Endothelial cell of umbilical vein (primary cell): ENCODE measurements around the gene SMC6. TPM values are rescaled to one million over a fixed set of nuclear protein-coding genes. Genes with fewer than 3 reads are reported as not detected.

Experiments used
- BruUV-seq: library from RNA; stranded (reverse); fragments of 400-500 nt; replicated peaks from 2 replicates; lab custom pipeline; 2021; lab: Mats Ljungman, UMichigan
- CTCF ChIA-PET: fragments of 300-600, 350-600 bp; sonication (Branson Sonifier 250); formaldehyde crosslinking; loops from one replicate; lab custom pipeline; 2021; ENCODE audit warnings: antibody characterized with exemption, inconsistent platforms; lab: Charles Lee
- POLR2A ChIA-PET: fragments of 300-600, 350-600 bp; sonication (Branson Sonifier 250); formaldehyde crosslinking; loops from one replicate; lab custom pipeline; 2021; ENCODE audit warnings: antibody characterized with exemption, inconsistent platforms; lab: Charles Lee
- DNase-seq: peaks from one replicate; pipeline ENCODE4 v3.0.0-alpha.2; 2011; ENCODE audit warnings: low read depth, low spot score
- FAIRE-seq: peaks from 2 replicates; lab custom pipeline; 2011; peaks lifted over from hg19 to GRCh38; lab: Jason Lieb, UNC
- H2AFZ ChIP-seq: 2 replicates; pipeline ENCODE4 v1.6.0; 2012; ENCODE audit warnings: low read depth, low read length, control low read depth, inconsistent platforms
- H3K27ac ChIP-seq: 2 replicates; pipeline ENCODE4 v1.5.1; 2011; ENCODE audit warnings: low read depth, mild to moderate bottlenecking, control low read depth, low read length, moderate library complexity; ENCODE audit not compliant: insufficient read depth
- H3K27me3 ChIP-seq, 2 experiments: 2 replicates each; pipeline versions ENCODE4 v1.6.0 to v1.6.1; 2011; ENCODE audit warnings: low read length in 2 of 2, mixed read lengths in 1 of 2; ENCODE audit not compliant: control insufficient read depth in 2 of 2, insufficient read depth in 2 of 2
- H3K36me3 ChIP-seq, 2 experiments: 2 replicates in 1 of 2; 3 replicates in 1 of 2; pipeline ENCODE4 v1.5.1; 2011; ENCODE audit warnings: low read length in 2 of 2, mild to moderate bottlenecking in 1 of 2, moderate library complexity in 1 of 2; ENCODE audit not compliant: control insufficient read depth in 2 of 2, insufficient read depth in 2 of 2; ENCODE audit errors: extremely low read depth in 1 of 2
- H3K4me1 ChIP-seq: 3 replicates; pipeline ENCODE4 v1.5.1; 2011; ENCODE audit warnings: mild to moderate bottlenecking, low read length; ENCODE audit not compliant: control insufficient read depth, insufficient read depth; ENCODE audit errors: extremely low read depth
- H3K4me2 ChIP-seq: 2 replicates; pipeline ENCODE4 v1.6.1; 2011; ENCODE audit warnings: low read length, control low read depth, mixed read lengths; ENCODE audit not compliant: insufficient read depth
- H3K4me3 ChIP-seq, 3 experiments: fragments of 200-600 bp in 1 of 3; sonication (generic), shearing (Covaris generic) in 1 of 3; replicated peaks in 1 of 3; 2 replicates each; pipeline ENCODE4 v1.5.1; 2011 to 2016; ENCODE audit warnings: control low read depth in 3 of 3, low read length in 3 of 3, mild to moderate bottlenecking in 2 of 3, inconsistent platforms in 1 of 3, low read depth in 1 of 3, moderate library complexity in 1 of 3; ENCODE audit not compliant: insufficient read depth in 1 of 3
- H3K79me2 ChIP-seq: 2 replicates; pipeline ENCODE4 v1.6.0; 2012; ENCODE audit warnings: low read length, inconsistent platforms; ENCODE audit not compliant: control insufficient read depth, insufficient read depth
- H3K9ac ChIP-seq: replicated peaks from 2 replicates; pipeline ENCODE3; 2011; ENCODE audit warnings: low read length, control low read depth; ENCODE audit not compliant: insufficient read depth; ENCODE audit errors: extremely low read depth
- H3K9me1 ChIP-seq: replicated peaks from 3 replicates; pipeline ENCODE4 v1.6.0; 2011; ENCODE audit warnings: mild to moderate bottlenecking, low read length; ENCODE audit not compliant: control insufficient read depth, insufficient read depth; ENCODE audit errors: extremely low read depth
- H3K9me3 ChIP-seq: replicated peaks from 2 replicates; pipeline ENCODE4 v1.5.1; 2012; ENCODE audit warnings: low read length, inconsistent platforms; ENCODE audit not compliant: control insufficient read depth, insufficient read depth
- H4K20me1 ChIP-seq: replicated peaks from 2 replicates; pipeline ENCODE3; 2011; ENCODE audit warnings: mild to moderate bottlenecking, low read length; ENCODE audit not compliant: control insufficient read depth, insufficient read depth; ENCODE audit errors: extremely low read depth
- EZH2 ChIP-seq: IDR thresholded peaks from 2 replicates; pipeline ENCODE4 v1.6.1; 2012; ENCODE audit warnings: borderline replicate concordance, low read depth, mild to moderate bottlenecking, moderate library complexity, low read length, inconsistent platforms; ENCODE audit not compliant: severe bottlenecking
- FOS ChIP-seq: IDR thresholded peaks from 2 replicates; pipeline ENCODE4 v1.6.1; 2011; ENCODE audit warnings: mild to moderate bottlenecking, low read length, moderate library complexity, borderline replicate concordance; ENCODE audit not compliant: insufficient read depth
- GATA2 ChIP-seq: IDR thresholded peaks from 2 replicates; pipeline ENCODE4 v1.7.0; 2011; ENCODE audit warnings: low read depth, mild to moderate bottlenecking, moderate library complexity, mixed read lengths, low read length; ENCODE audit not compliant: insufficient read length, insufficient read depth
- JUN ChIP-seq: IDR thresholded peaks from 2 replicates; pipeline ENCODE4 v1.6.1; 2011; ENCODE audit warnings: borderline replicate concordance, low read depth; ENCODE audit not compliant: insufficient read length, insufficient read depth
- MYC ChIP-seq: IDR thresholded peaks from one replicate; pipeline ENCODE4 v1.6.1; 2011; ENCODE audit warnings: mild to moderate bottlenecking, low read depth, low read length
- POLR2A ChIP-seq: IDR thresholded peaks from 2 replicates; pipeline ENCODE4 v1.6.1; 2012; ENCODE audit warnings: low read depth, mild to moderate bottlenecking, control low read depth, low read length
- POLR2AphosphoS5 ChIP-seq: IDR thresholded peaks from 2 replicates; pipeline ENCODE4 v1.6.1; 2012; ENCODE audit warnings: low read depth, mild to moderate bottlenecking, control low read depth, low read length, moderate library complexity; ENCODE audit not compliant: insufficient read depth
- dilution Hi-C: fragments of 300-500 bp; cut with MboI; formaldehyde crosslinking; loops from one replicate; pipeline ENCODE4 v1.15.0; 2019; ENCODE audit warnings: low sequenced_read_pairs; ENCODE audit not compliant: extremely low pct_ligation_motif_present
- intact Hi-C: fragments of 100-400 bp; cut with micrococcal nuclease; formaldehyde crosslinking; loops from one replicate; pipeline ENCODE4 v1.10.0; 2022
- polyA plus RNA-seq, 4 experiments: library from polyadenylated mRNA; depleted of rRNA in 3 of 4; stranded (reverse) in 3 of 4; unstranded in 1 of 4; fragments of >200 nt; gene quantifications; 2 replicates each; pipeline versions ENCODE4 v1.2.1 to v1.2.3, GENCODE V29; 2011 to 2012; ENCODE audit warnings: missing spikeins in 1 of 4
- total RNA-seq: library from RNA; stranded (reverse); gene quantifications from 2 replicates; pipeline ENCODE4 v1.2.3, GENCODE V29; 2021
- TF ChIP-seq, protein P1 (sequence below): IDR thresholded peaks from 2 replicates; pipeline ENCODE4 v1.6.1; 2011; ENCODE audit not compliant: insufficient read depth, insufficient read length

The SMC6 gene
- total and polyA plus RNA-seq, 2 donors (not counting 3 experiments of a cell fraction or from before 2014, with no cell fraction given) = 7.7 to 38.3 TPM

GRCh38 chr2:17781482-17781881 is 27.9 kb upstream of the SMC6 start:
- no TSS peak for BruUV-seq
- no peak for TF ChIP-seq EZH2
- TF ChIP-seq POLR2AphosphoS5 = no peak
- TF ChIP-seq FOS = no peak
- DNase-seq (no peak), FAIRE-seq (no peak)
- CTCF ChIA-PET = interaction anchor here (1.8 kb wide), 1 partner anchor 135 kb away, joined by 5 read pairs; no protein-coding TSS in a partner anchor
- Histone ChIP-seq H3K36me3 (peaks cover 0 to 5% of the 10 kb centered on the region in 2 experiments), H2AFZ (no peak overlapping the region), H3K4me1 (no peaks in the 10 kb centered on the region), H3K9me3 (no peaks in the 10 kb centered on the region), H3K9ac (no peak overlapping the region), H3K4me3 (no peak overlapping the region), H3K27me3 (no peaks in the 10 kb centered on the region), H3K9me1 (no peaks in the 10 kb centered on the region), H3K79me2 (no peaks in the 10 kb centered on the region), H4K20me1 (no peaks in the 10 kb centered on the region), H3K4me2 (no peak overlapping the region), H3K27ac (no peak overlapping the region)
- dilution Hi-C loops = no loop called here
- POLR2A ChIA-PET = no interaction called here
- intact Hi-C loops = no loop called here

DNA sequence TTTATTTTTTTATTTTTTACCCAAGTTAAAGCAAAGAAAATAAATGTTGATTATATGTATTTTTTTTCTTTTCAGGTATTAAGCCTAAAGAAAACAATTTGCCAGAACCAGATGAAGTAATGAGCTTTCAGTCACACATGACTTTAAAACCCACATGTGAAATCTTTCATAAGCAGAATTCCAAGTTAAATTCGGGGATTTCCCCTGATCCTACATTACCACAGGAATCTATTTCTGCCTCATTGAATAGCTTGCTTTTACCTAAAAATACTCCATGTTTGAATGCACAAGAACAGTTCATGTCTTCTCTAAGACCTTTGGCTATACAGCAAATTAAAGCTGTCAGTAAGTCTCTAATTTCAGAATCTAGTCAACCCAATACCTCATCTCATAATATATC is 26.9 kb upstream of the SMC6 start:
- ChIA-PET CTCF (interaction anchor here (1.8 to 2.0 kb wide), 2 partner anchors 10 to 134 kb away, joined by 4 to 5 read pairs; no protein-coding TSS in a partner anchor), POLR2A (no interaction called here)
- no peak for FAIRE-seq
- no peak overlapping the region for H3K27ac ChIP-seq
- H3K4me1 ChIP-seq = no peaks in the 10 kb centered on the region
- dilution Hi-C loops = no loop called here
- H3K9ac ChIP-seq = no peak overlapping the region
- TF ChIP-seq, protein P1, sequence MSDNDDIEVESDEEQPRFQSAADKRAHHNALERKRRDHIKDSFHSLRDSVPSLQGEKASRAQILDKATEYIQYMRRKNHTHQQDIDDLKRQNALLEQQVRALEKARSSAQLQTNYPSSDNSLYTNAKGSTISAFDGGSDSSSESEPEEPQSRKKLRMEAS = no peak
- TF ChIP-seq POLR2A (no peak), JUN (no peak), POLR2AphosphoS5 (no peak), GATA2 (no peak), MYC (no peak)
- H3K4me2 ChIP-seq = no peak overlapping the region
- peaks cover 0 to 5% of the 10 kb centered on the region in 2 experiments for H3K36me3 ChIP-seq
- no peaks in the 10 kb centered on the region for H3K9me3 ChIP-seq
- DNase-seq = no peak
- no peak overlapping the region for H3K4me3 ChIP-seq
- no peaks in the 10 kb centered on the region for H3K79me2 ChIP-seq
- intact Hi-C loops = no loop called here
- H3K27me3 ChIP-seq = no peaks in the 10 kb centered on the region
- no peaks in the 10 kb centered on the region for H3K9me1 ChIP-seq
- BruUV-seq = no TSS peak
- no peak overlapping the region for H2AFZ ChIP-seq
- no peaks in the 10 kb centered on the region for H4K20me1 ChIP-seq
